GM19025 (cell line): ENCODE data around the gene EIF3K.
A peak's percentile ranks its signal among the peaks of the same experiment; 100 is the strongest.

Experiments used
- ATAC-seq: cut with Tn5 transposase; IDR thresholded peaks from one replicate; pipeline ENCODE4 v1.9.1; 2021; ENCODE audit warnings: mild to moderate bottlenecking, low read depth, moderate library complexity; ENCODE audit not compliant: unreplicated experiment

Gene EIF3K

GRCh38 chr19:38665219-38665931 is 46.4 kb downstream of the EIF3K start:
- ATAC-seq: no peak

GRCh38 chr19:38665950-38666662 is 47.1 kb downstream of the EIF3K start:
- ATAC-seq: no peak

- ATAC-seq: peak; percentile 48
Observed at GRCh38 chr19:38666663-38667511, 47.9 kb downstream of the EIF3K start.

DNA sequence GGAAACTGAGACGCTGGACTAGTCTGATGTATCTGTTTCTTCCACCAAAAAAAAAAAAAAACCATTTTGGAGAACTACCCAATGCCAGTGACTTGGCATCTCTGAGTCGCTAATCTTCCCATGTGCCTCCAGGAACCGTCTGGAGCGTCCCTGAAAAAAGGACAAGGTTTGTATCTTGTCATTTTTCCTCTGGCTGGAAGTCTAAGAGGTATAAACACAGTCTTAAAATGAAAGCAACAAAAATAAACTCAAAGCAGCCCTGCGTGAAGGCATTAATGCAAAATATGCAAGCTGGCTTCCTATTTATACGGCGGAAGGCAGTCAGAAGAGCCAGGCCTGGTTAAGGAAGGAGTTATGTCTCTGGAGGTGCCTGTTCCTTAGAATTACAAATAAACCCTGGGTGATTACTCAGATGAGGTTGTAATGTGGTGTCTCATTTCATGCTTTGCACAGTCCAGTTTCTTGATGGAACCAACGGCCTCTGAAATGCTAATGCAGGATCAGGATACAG is 48.7 kb downstream of the EIF3K start:
- ATAC-seq: no peak

- no peak for ATAC-seq
Observed at GRCh38 chr19:38669552-38669951, 50.6 kb downstream of the EIF3K start.

- ATAC-seq: no peak
Observed at GRCh38 chr19:38670921-38671398, 52.0 kb downstream of the EIF3K start.

GRCh38 chr19:38671654-38672053 is 52.7 kb downstream of the EIF3K start:
- ATAC-seq: no peak

DNA sequence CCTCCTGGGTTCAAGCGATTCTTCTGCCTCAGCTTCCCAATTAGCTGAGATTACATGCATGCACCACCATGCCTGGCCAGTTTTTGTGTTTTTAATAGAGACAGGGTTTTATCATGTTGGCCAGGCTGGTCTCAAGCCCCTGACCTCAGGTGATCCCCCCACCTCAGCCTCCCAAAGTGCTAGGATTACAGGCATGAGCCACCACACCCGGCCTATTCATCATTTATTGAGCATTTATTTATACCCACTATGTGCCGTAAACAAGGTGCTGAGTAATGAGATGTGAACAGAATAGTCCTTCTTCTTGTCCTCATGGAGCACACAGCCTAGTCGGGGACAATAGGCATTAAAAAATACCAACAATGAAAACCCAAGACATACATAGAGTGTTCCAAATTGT is 54.0 kb downstream of the EIF3K start:
- no peak for ATAC-seq

DNA sequence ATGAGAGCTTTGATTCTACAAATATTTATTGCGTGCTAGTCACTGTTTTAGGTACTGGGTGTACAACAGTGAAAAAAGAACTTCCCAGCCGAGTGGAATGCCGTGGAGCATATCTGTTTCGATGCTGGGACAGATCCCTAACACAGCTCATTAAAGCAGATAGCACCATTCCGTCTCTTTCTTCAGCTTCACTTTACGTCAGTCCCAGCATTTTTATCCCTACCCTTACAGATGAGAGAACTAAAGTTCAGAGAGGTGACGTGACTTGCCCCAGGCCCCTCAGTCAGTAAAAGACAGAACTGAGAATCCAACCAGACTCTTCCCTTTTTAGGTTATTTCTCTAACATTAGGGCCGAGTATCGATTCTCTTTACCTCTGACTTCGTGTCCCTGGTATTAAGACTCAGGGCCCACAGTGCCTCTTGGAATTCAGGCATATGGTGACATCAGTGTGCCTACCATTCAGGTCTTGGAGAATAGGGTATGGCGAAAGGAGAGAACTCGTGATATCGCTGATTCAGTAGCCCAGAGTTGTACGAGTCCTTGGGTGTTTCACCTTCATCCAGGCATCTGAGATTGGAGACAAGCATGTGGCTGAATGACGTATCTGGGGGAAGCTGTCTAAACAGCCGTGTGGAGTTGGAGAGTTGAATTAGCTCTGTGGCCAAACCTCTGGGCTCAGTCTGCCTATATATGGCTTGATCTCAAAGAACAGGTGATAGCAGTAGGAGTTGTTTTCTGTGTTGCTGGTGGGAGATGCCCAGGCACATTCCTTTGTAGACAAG is 55.6 kb downstream of the EIF3K start:
- ATAC-seq: no peak

- ATAC-seq: no peak
Observed at GRCh38 chr19:38675611-38676010, 56.6 kb downstream of the EIF3K start.

DNA sequence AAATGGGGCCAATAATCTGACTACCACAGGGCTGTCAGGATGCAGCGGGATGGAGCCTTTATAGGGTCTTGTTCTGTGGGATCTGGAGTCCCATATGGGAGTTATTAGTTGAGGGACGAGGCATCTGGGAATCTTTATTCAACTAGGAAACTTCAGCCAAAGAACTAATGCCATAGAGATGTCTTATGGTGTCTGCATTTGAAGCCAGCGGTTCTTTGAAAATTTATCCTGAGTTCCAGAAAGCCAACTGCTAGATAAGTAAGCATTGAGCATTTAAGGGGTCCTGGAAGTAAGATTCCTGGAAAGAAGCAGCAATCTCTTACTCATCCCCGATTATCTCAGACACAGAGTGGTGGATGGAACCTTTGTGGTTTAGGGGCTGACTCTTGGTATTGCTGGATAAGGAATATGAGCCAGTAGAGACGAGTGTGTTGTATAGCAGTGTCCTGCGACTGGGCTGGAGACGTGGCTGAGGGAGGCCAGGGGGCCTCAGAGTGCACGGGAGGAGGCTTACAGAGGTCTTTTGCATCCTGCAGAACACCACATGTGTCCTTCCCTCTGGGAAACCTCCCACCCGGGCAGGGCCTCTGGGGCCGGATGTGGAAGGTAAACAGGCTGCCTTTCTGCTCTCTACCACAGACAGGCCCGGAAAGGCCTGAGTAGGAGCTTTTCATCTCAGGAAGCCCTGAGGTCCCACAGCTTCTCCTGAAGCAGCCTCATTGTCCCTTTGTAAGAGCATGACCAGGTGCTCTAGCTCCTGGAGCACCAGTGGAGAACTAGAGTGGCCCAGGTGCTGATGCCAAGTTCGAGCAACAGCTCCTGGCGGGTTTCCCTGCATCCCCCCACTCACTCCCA is 57.3 kb downstream of the EIF3K start:
- ATAC-seq: no peak

- ATAC-seq: no peak
Observed at GRCh38 chr19:38676878-38677646, 58.1 kb downstream of the EIF3K start.

GRCh38 chr19:38678217-38678890 is 59.4 kb downstream of the EIF3K start:
- ATAC-seq: no peak

GRCh38 chr19:38678891-38679494 is 60.0 kb downstream of the EIF3K start:
- no peak for ATAC-seq

DNA sequence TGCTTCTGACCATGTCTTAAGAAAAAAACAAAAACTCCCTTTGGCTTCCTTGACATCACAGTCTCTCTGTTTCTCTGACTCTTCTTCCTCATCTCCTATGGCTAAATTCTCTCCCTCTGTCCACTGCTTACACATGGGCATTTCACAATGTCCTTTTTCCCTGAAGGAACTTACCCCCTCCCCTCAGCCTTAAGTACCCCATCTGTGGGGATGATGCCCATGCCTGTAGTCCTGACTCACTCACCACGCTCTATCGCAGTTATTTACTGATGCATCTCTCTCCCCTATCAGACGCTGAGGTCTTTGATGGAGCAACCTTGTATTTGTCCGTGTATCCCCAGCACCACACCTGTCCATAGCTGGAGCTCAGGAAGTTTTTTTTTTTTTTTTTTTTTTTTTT is 60.9 kb downstream of the EIF3K start:
- no peak for ATAC-seq

- no peak for ATAC-seq
Observed at GRCh38 chr19:38682195-38682867, 63.3 kb downstream of the EIF3K start.

GRCh38 chr19:38682872-38683392 is 63.9 kb downstream of the EIF3K start:
- ATAC-seq: no peak
